Fibroblast of lung (primary cell): ENCODE data around the gene TAF9B.
"Not testable (repeated sequence)": the region's sequence is repeated elsewhere in the genome, so short reads cannot be mapped to it uniquely, and the experiment has no call there.

Experiments
- EZH2 ChIP-seq: IDR thresholded peaks from 2 replicates; pipeline ENCODE4 v1.5.1; 2012; ENCODE audit warnings: low read length, control low read depth, mild to moderate bottlenecking; ENCODE audit errors: missing control alignments
- TF ChIP-seq, protein P1 (sequence below), 2 donors: IDR thresholded peaks in 1 of 2; conservative IDR thresholded peaks in 1 of 2; 1 replicate in 1 of 2; 2 replicates in 1 of 2; pipeline ENCODE4 v1.5.1; 2011 to 2012; ENCODE audit warnings: low read length in 2 of 2, control low read depth in 1 of 2, inconsistent platforms in 1 of 2, low read depth in 1 of 2, mild to moderate bottlenecking in 1 of 2

DNA sequence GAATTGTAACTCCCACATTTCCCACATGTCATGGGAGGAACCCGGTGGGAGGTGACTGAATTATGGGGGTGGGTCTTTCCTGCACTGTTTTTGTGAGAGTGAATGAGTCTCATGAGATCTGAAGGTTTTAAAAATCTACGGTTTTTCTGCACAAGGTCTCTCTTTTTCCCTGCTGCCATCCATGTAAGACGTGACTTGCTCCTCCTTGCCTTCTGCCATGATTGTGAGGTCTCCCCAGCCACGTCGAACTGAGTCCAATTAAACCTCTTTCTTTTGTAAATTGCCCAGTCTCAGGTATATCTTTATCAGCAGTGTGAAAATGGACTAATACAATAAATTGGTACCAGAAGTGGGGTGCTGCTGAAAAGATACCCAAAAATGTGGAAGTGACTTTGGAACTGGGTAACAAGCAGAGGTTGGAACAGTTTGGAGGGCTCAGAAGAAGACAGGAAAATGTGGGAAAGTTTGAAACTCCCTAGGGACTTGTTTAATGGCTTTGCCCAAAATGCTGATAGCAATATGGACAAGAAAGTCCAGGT, 7.6 kb upstream of the TAF9B start:
- TF ChIP-seq, protein P1, sequence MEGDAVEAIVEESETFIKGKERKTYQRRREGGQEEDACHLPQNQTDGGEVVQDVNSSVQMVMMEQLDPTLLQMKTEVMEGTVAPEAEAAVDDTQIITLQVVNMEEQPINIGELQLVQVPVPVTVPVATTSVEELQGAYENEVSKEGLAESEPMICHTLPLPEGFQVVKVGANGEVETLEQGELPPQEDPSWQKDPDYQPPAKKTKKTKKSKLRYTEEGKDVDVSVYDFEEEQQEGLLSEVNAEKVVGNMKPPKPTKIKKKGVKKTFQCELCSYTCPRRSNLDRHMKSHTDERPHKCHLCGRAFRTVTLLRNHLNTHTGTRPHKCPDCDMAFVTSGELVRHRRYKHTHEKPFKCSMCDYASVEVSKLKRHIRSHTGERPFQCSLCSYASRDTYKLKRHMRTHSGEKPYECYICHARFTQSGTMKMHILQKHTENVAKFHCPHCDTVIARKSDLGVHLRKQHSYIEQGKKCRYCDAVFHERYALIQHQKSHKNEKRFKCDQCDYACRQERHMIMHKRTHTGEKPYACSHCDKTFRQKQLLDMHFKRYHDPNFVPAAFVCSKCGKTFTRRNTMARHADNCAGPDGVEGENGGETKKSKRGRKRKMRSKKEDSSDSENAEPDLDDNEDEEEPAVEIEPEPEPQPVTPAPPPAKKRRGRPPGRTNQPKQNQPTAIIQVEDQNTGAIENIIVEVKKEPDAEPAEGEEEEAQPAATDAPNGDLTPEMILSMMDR (conservative IDR thresholded peaks at IDR 0.05 in 1 of 2, IDR thresholded peaks at IDR 0.05 in 1 of 2; ENCODE audit: low read depth in 1 of 2, low read length in 2 of 2), result not testable (repeated sequence)
- not testable (repeated sequence) for TF ChIP-seq EZH2
